Activated T-cell treated with anti-CD3 and anti-CD28 coated beads for 24 hours (primary cell): ENCODE results near the gene SRP9.
"Not testable (repeated sequence)": the region's sequence is repeated elsewhere in the genome, so short reads cannot be mapped to it uniquely, and the experiment has no call there.

Source experiments
- DNase-seq: peaks from one replicate; pipeline ENCODE4 v3.0.0-alpha.2; 2020; ENCODE audit warnings: low read depth

Gene SRP9

GRCh38 chr1:225755671-225756319, 21.8 kb upstream of the SRP9 start:
- DNase-seq, result no peak

- no peak for DNase-seq
Observed at GRCh38 chr1:225757927-225758656, 19.5 kb upstream of the SRP9 start.

GRCh38 chr1:225759972-225760371, 17.7 kb upstream of the SRP9 start:
- DNase-seq, result not testable (repeated sequence)

- no peak for DNase-seq
Observed at GRCh38 chr1:225760531-225760930, 17.1 kb upstream of the SRP9 start.

GRCh38 chr1:225761395-225761794, 16.2 kb upstream of the SRP9 start:
- DNase-seq, result not testable (repeated sequence)

- DNase-seq, result no peak
Observed at GRCh38 chr1:225762002-225762441, 15.6 kb upstream of the SRP9 start.

GRCh38 chr1:225762444-225762843, 15.2 kb upstream of the SRP9 start:
- DNase-seq, result no peak

- DNase-seq, result no peak
Observed at GRCh38 chr1:225763716-225764548, 13.7 kb upstream of the SRP9 start.

GRCh38 chr1:225765982-225766674, 11.5 kb upstream of the SRP9 start:
- no peak for DNase-seq

GRCh38 chr1:225766967-225767633, 10.5 kb upstream of the SRP9 start:
- DNase-seq, result no peak

- DNase-seq, result no peak
Observed at GRCh38 chr1:225767634-225768540, 9.7 kb upstream of the SRP9 start.

- DNase-seq, result no peak
Observed at GRCh38 chr1:225768662-225769426, 8.8 kb upstream of the SRP9 start.

- no peak for DNase-seq
Observed at GRCh38 chr1:225769687-225770086, 7.9 kb upstream of the SRP9 start.

- no peak for DNase-seq
Observed at GRCh38 chr1:225770561-225771248, 6.9 kb upstream of the SRP9 start.

GRCh38 chr1:225771661-225772322, 5.8 kb upstream of the SRP9 start:
- no peak for DNase-seq

- DNase-seq, result peak; percentile 10
Observed at GRCh38 chr1:225772323-225772768, 5.3 kb upstream of the SRP9 start.

GRCh38 chr1:225772848-225773247, 4.8 kb upstream of the SRP9 start:
- DNase-seq, result no peak
